ENCODE data around the gene PLXNA4.

Gene PLXNA4

DNA sequence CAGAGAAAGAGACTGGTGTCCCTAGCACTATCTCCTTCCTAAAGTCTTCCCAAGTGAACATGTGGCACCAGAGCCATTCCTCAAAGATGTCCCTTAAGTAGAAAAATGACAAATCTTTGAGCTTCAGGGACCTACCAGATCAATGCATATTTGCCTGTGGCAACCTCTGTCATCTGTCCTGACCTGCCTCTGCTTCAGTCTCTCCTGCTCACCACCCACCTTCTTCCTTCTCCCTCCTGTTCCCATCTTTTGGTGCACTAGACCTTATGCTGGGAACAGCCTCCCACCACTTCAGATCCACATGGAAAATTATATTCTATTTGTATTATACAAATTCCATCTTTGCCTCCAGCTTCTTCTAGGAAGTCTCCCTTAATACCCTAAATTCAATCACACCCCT, 386.4 kb downstream of the PLXNA4 start:
- Histone ChIP-seq H3K4me2 (ENCODE audit: low read depth, low read length, poor library complexity, severe bottlenecking) (no peak overlapping the region), H3K27me3 (ENCODE audit: low read length) (no peaks in the 10 kb centered on the region), H3K9ac (ENCODE audit: low read length) (no peak overlapping the region), H3F3A (ENCODE audit: insufficient read depth) (no peaks in the 10 kb centered on the region), H4K20me1 (ENCODE audit: low read depth, low read length) (no peaks in the 10 kb centered on the region), H3K4me3 (ENCODE audit: insufficient read depth, low read length, poor library complexity, severe bottlenecking) (no peak overlapping the region), H2AFZ (ENCODE audit: low read depth, low read length, severe bottlenecking) (no peak overlapping the region), H3K36me3 (ENCODE audit: low read length) (no peaks in the 10 kb centered on the region), H3K79me2 (ENCODE audit: insufficient read depth, low read length) (no peaks in the 10 kb centered on the region), H3K27ac (ENCODE audit: low read depth, low read length) (no peak overlapping the region), H3K9me2 (replicated peaks; ENCODE audit: insufficient read depth, low read length) (no peaks in the 10 kb centered on the region), H3K9me3 (ENCODE audit: insufficient read depth, low read length) (peaks cover 9% of the 10 kb centered on the region; the same call in 1 of the 2 replicates)
- TF ChIP-seq EZH2phosphoT487 (conservative IDR thresholded peaks at IDR 0.05; ENCODE audit: low read length) = no peak
- TF ChIP-seq, protein P1, sequence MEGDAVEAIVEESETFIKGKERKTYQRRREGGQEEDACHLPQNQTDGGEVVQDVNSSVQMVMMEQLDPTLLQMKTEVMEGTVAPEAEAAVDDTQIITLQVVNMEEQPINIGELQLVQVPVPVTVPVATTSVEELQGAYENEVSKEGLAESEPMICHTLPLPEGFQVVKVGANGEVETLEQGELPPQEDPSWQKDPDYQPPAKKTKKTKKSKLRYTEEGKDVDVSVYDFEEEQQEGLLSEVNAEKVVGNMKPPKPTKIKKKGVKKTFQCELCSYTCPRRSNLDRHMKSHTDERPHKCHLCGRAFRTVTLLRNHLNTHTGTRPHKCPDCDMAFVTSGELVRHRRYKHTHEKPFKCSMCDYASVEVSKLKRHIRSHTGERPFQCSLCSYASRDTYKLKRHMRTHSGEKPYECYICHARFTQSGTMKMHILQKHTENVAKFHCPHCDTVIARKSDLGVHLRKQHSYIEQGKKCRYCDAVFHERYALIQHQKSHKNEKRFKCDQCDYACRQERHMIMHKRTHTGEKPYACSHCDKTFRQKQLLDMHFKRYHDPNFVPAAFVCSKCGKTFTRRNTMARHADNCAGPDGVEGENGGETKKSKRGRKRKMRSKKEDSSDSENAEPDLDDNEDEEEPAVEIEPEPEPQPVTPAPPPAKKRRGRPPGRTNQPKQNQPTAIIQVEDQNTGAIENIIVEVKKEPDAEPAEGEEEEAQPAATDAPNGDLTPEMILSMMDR (IDR thresholded peaks at IDR 0.05; ENCODE audit: insufficient read depth, low read length, poor library complexity, severe bottlenecking) = no peak

- Histone ChIP-seq H3K9me3 (ENCODE audit: insufficient read depth, low read length) (peaks cover 9% of the 10 kb centered on the region; the same call in 1 of the 2 replicates), H2AFZ (ENCODE audit: low read depth, low read length, severe bottlenecking) (no peak overlapping the region), H3K9ac (ENCODE audit: low read length) (no peak overlapping the region), H3F3A (ENCODE audit: insufficient read depth) (no peaks in the 10 kb centered on the region), H3K27ac (ENCODE audit: low read depth, low read length) (no peak overlapping the region), H3K36me3 (ENCODE audit: low read length) (no peaks in the 10 kb centered on the region), H3K4me3 (ENCODE audit: insufficient read depth, low read length, poor library complexity, severe bottlenecking) (no peak overlapping the region), H3K9me2 (replicated peaks; ENCODE audit: insufficient read depth, low read length) (no peaks in the 10 kb centered on the region), H3K4me2 (ENCODE audit: low read depth, low read length, poor library complexity, severe bottlenecking) (no peak overlapping the region), H4K20me1 (ENCODE audit: low read depth, low read length) (no peaks in the 10 kb centered on the region), H3K79me2 (ENCODE audit: insufficient read depth, low read length) (no peaks in the 10 kb centered on the region), H3K27me3 (ENCODE audit: low read length) (no peaks in the 10 kb centered on the region)
- TF ChIP-seq, protein P1 (IDR thresholded peaks at IDR 0.05; ENCODE audit: insufficient read depth, low read length, poor library complexity, severe bottlenecking) = no peak
- no peak for TF ChIP-seq EZH2phosphoT487 (conservative IDR thresholded peaks at IDR 0.05; ENCODE audit: low read length)
Measured at GRCh38 chr7:132187869-132188789, 388.1 kb downstream of the PLXNA4 start.

DNA sequence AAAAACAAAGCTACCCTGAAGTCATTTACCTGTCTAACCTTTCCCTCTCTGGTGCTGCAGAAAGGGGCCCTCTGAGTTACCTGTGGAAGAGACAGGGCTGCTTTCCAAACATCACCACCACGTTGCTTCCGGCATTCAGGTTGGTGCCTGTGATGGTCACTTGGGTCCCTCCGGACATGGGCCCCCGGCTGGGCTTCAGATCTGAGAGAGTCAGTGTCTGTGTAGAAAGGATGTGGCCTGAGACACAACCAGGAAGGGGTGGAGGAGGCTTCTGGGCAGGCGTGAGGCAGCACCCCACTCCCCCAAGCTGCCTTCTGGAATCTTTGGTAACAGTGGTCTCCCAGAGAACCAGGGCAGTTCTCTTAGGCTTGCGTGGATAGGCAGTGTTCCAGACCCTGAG, 388.9 kb downstream of the PLXNA4 start:
- Histone ChIP-seq H3K27me3 (ENCODE audit: low read length) (no peaks in the 10 kb centered on the region), H3K4me2 (ENCODE audit: low read depth, low read length, poor library complexity, severe bottlenecking) (no peak overlapping the region), H3K27ac (ENCODE audit: low read depth, low read length) (no peak overlapping the region), H3K4me3 (ENCODE audit: insufficient read depth, low read length, poor library complexity, severe bottlenecking) (no peak overlapping the region), H3K79me2 (ENCODE audit: insufficient read depth, low read length) (no peaks in the 10 kb centered on the region), H4K20me1 (ENCODE audit: low read depth, low read length) (no peaks in the 10 kb centered on the region), H3K36me3 (ENCODE audit: low read length) (no peaks in the 10 kb centered on the region), H3F3A (ENCODE audit: insufficient read depth) (no peaks in the 10 kb centered on the region), H3K9ac (ENCODE audit: low read length) (no peak overlapping the region), H2AFZ (ENCODE audit: low read depth, low read length, severe bottlenecking) (no peak overlapping the region), H3K9me2 (replicated peaks; ENCODE audit: insufficient read depth, low read length) (no peaks in the 10 kb centered on the region), H3K9me3 (ENCODE audit: insufficient read depth, low read length) (peaks cover 9% of the 10 kb centered on the region; the same call in 1 of the 2 replicates)
- no peak for TF ChIP-seq EZH2phosphoT487 (conservative IDR thresholded peaks at IDR 0.05; ENCODE audit: low read length)
- TF ChIP-seq, protein P1 (IDR thresholded peaks at IDR 0.05; ENCODE audit: insufficient read depth, low read length, poor library complexity, severe bottlenecking) = no peak
